ENCODE data around the gene HAND2. TPM values are rescaled to one million over a fixed set of nuclear protein-coding genes. Genes with fewer than 3 reads are reported as not detected.

The HAND2 gene
- total and polyA plus RNA-seq, 7 donors, result 0.05 to 0.54 (median 0.13) TPM; not detected in 2

DNA sequence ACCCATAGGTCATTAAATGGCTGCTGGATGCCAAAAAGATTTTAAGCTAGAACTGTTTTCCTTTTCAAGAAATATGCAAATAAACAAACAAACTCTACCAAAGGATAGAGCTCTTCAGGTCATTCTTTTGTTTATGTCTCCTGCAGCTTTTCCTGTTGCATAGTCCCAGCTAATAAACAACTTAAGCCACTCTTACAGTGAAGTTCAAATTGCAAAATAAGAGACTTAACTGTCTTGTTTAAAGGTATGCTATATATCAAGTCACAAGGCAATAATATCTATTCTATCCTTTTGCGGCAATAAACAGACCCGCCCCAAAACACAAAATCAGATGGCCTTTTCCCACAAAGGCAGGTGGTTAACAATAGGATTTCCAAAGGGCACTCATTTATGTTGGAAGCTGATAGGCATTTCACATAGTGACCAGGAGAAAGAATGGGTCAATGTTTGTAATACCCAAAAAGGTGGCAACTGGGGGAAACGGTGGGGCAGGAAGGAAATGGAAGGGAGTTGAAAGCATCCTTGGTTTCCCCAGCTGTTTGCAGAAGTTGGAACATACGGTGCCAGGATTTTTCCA, 15.3 kb downstream of the HAND2 start:
- no peak for ATAC-seq
- peaks cover 13 to 87% (median 17%) of the 10 kb centered on the region in 3 donors for H3K27me3 ChIP-seq (ENCODE audit: insufficient read depth in 3 of 3, low read length in 2 of 3)
- 26 to 41% (median 34%) methylated on average over 4 of the region's 4 CpGs for WGBS, 3 donors

GRCh38 chr4:173513651-173514050, 16.4 kb downstream of the HAND2 start:
- Histone ChIP-seq H3K36me3 (ENCODE audit: insufficient read depth in 1 of 2, low read depth in 1 of 2) (no peaks in the 10 kb centered on the region), H3K4me3 (no peak overlapping the region), H3K9me3 (no peaks in the 10 kb centered on the region), H3K4me1 (no peaks in the 10 kb centered on the region), H3K27ac (no peak overlapping the region), H3K27me3 (ENCODE audit: insufficient read depth in 3 of 3, low read length in 2 of 3) (peaks cover 13 to 87% (median 21%) of the 10 kb centered on the region in 3 donors)
- intact Hi-C loops (cut with DNase I), result no loop called here
- DNase-seq (no peak), ATAC-seq (no peak)
- TF ChIP-seq CTCF (IDR thresholded peaks at IDR 0.05), result no peak

More for the DNA sequence above, 15.3 kb downstream of the HAND2 start:
- Histone ChIP-seq H3K4me3 (no peak overlapping the region), H3K9me3 (no peaks in the 10 kb centered on the region), H3K4me1 (no peaks in the 10 kb centered on the region), H3K27ac (no peak overlapping the region), H3K36me3 (ENCODE audit: insufficient read depth in 1 of 2, low read depth in 1 of 2) (no peaks in the 10 kb centered on the region)
- no peak for DNase-seq
- no peak for TF ChIP-seq CTCF (IDR thresholded peaks at IDR 0.05)
- intact Hi-C loops (cut with DNase I), result no loop called here

DNA sequence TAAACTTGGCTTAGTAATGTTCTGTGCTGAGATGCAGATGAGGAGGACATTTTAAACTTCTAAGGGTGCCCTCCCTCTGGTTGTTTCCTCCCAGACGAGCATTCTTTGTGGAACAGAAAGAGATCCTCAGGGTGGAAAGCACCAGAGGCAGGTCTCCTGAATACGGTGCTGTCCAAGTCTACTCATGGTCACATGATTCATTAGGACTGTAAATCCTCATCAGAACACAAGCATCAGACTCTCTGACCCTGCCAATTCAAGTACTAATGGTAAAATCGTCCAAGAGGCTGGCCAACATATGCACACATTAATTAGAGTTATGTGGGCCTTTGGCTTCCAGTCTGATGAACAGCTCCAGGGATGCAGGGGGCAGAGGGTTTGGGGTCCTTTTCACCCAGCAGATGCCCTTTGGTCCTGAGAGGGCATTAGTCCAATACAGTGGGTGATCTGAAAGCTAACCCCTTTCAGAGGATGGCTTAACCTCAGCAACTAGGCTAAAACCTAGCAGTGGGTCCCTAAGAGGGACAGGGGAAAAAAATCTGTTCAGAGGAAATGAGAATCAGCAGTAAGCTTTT, 18.2 kb downstream of the HAND2 start:
- H3K27me3 ChIP-seq (ENCODE audit: insufficient read depth in 3 of 3, low read length in 2 of 3), result peaks cover 13 to 87% (median 19%) of the 10 kb centered on the region in 3 donors
- H3K4me1 ChIP-seq, result no peaks in the 10 kb centered on the region
- ATAC-seq (no peak), DNase-seq (no peak)
- 47 to 54% (median 54%) methylated on average over 3 of the region's 3 CpGs for WGBS, 3 donors
- no peak overlapping the region for H3K4me3 ChIP-seq
- no peak overlapping the region for H3K27ac ChIP-seq
- H3K36me3 ChIP-seq (ENCODE audit: insufficient read depth in 1 of 2, low read depth in 1 of 2), result no peaks in the 10 kb centered on the region
- TF ChIP-seq CTCF (IDR thresholded peaks at IDR 0.05), result no peak
- intact Hi-C loops (cut with DNase I), result no loop called here
- H3K9me3 ChIP-seq, result no peaks in the 10 kb centered on the region

- Histone ChIP-seq H3K9me3 (no peaks in the 10 kb centered on the region), H3K27me3 (ENCODE audit: insufficient read depth in 3 of 3, low read length in 2 of 3) (peaks cover 5 to 84% (median 19%) of the 10 kb centered on the region in 3 donors), H3K27ac (no peak overlapping the region), H3K4me3 (peak overlapping the region; percentile 60), H3K4me1 (no peaks in the 10 kb centered on the region), H3K36me3 (ENCODE audit: insufficient read depth in 1 of 2, low read depth in 1 of 2) (no peaks in the 10 kb centered on the region)
- ATAC-seq (peak in 2 of 4 donors; percentile 48 to 69), DNase-seq (peak in 1 of 2 donors; percentile 50)
- intact Hi-C loops (cut with DNase I), result loop anchor here in 1 of 2 donors (5.0 kb wide), 1 partner anchor 613 kb away; no protein-coding TSS in a partner anchor
- 20 to 22% (median 22%) methylated on average over 56 to 72 of the region's 72 CpGs for WGBS, 3 donors
- TF ChIP-seq CTCF (IDR thresholded peaks at IDR 0.05), result no peak
These were observed 20.7 kb downstream of the HAND2 start for GRCh38 chr4:173509036-173510001.

All from psoas muscle (tissue), 8 donors.